HAP-1 (cell line): ENCODE measurements around the gene TSPAN2.

Source experiments
- DNase-seq, 2 experiments: peaks; one replicate each; pipeline ENCODE4 v3.0.0-alpha.2; 2016 to 2020; ENCODE audit warnings: low spot score in 2 of 2
- H3K27me3 ChIP-seq: fragments of 250-450 bp; sonication (Bioruptor Pico); 2 replicates; pipeline ENCODE4 v1.5.1; 2020; ENCODE audit warnings: low read depth, mild to moderate bottlenecking, moderate library complexity
- H3K36me3 ChIP-seq: fragments of 250-450 bp; sonication (Bioruptor Pico); replicated peaks from 2 replicates; pipeline ENCODE4 v1.5.1; 2020; ENCODE audit warnings: mild to moderate bottlenecking
- H3K4me1 ChIP-seq: fragments of 250-450 bp; sonication (Bioruptor Pico); 2 replicates; pipeline ENCODE4 v1.5.1; 2020; ENCODE audit warnings: mild to moderate bottlenecking
- H3K4me3 ChIP-seq: fragments of 250-450 bp; sonication (Bioruptor Pico); 2 replicates; pipeline ENCODE4 v1.5.1; 2020; ENCODE audit warnings: mild to moderate bottlenecking, moderate library complexity
- H3K9me3 ChIP-seq: fragments of 250-450 bp; sonication (Bioruptor Pico); 2 replicates; pipeline ENCODE4 v1.5.1; 2020; ENCODE audit warnings: mild to moderate bottlenecking, moderate library complexity
- in situ Hi-C: fragments of 300-500 bp; cut with MboI; formaldehyde crosslinking; loops from 3 replicates; pipeline ENCODE4 v1.14.3; 2020; ENCODE audit warnings: low sequenced_read_pairs, inconsistent platforms, mixed read lengths

TSPAN2 gene

DNA sequence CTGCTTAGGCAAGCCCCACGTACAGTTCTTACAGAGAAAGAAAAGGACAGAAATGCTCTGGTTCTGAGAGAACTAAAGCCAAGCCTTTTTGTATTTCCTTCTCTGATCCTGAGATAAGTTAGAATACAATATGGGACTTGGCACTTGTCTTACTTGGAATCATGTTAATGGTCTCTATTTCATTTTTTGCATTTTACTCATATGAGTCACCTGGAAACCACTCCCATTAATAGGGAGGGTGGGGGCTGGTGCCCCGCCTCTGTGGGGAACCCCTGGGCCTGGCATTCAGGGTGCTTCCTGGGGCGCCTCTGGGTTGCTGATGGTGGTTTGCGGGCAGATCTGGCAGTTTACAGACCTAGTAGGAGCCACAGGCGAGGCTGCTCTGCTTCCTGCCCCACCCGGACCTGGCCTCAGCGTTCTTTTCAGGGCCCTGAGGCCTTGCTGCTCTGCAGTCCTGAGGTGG is 26.7 kb downstream of the TSPAN2 start:
- Histone ChIP-seq H3K27me3 (no peaks in the 10 kb centered on the region), H3K4me3 (no peak overlapping the region), H3K9me3 (no peaks in the 10 kb centered on the region), H3K36me3 (no peaks in the 10 kb centered on the region), H3K4me1 (no peaks in the 10 kb centered on the region)
- no peak for DNase-seq
- in situ Hi-C loops: no loop called here

DNA sequence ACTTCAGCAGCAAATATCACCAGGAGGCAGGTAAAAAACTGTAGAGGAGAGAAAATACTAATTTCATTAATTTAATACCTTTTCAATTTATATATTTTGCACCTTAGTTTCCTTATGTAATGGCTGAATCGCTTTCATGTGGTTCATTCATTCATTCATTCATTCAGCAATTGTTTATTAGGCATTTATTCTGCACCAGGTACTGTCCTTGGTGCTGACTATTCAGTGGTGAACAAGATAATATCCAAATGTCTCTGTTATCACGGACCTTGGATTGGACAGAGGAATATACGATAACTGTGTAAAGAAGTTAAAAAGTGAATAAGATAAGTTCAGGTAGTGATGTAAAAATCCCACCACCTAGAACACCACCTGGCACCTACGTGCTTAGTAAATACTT is 28.8 kb downstream of the TSPAN2 start:
- Histone ChIP-seq H3K4me3 (no peak overlapping the region), H3K9me3 (no peaks in the 10 kb centered on the region), H3K4me1 (peaks cover 9% of the 10 kb centered on the region), H3K27me3 (no peaks in the 10 kb centered on the region), H3K36me3 (no peaks in the 10 kb centered on the region)
- no peak for DNase-seq
- in situ Hi-C loops: no loop called here

DNA sequence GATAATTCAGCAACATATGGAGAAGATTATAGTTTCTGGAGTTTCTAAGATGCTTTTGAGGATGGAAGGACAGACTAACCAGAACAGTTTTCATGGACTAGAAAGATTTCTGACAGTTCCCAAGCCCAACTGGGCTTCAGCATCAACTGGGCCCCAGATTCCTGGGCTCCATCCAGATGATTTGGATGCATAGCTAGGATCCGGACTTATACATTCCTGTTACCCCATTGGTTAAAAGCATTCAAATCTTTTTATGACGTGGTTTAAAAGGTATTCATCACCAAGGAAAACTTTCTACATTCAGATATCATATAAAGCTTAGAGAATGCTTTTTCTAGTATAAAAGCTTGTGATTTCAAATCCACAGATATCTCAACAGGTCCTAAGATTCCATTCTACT is 30.0 kb downstream of the TSPAN2 start:
- Histone ChIP-seq H3K4me1 (peaks cover 9% of the 10 kb centered on the region), H3K4me3 (no peak overlapping the region), H3K9me3 (no peaks in the 10 kb centered on the region), H3K27me3 (no peaks in the 10 kb centered on the region), H3K36me3 (no peaks in the 10 kb centered on the region)
- in situ Hi-C loops: no loop called here
- DNase-seq: no peak

DNA sequence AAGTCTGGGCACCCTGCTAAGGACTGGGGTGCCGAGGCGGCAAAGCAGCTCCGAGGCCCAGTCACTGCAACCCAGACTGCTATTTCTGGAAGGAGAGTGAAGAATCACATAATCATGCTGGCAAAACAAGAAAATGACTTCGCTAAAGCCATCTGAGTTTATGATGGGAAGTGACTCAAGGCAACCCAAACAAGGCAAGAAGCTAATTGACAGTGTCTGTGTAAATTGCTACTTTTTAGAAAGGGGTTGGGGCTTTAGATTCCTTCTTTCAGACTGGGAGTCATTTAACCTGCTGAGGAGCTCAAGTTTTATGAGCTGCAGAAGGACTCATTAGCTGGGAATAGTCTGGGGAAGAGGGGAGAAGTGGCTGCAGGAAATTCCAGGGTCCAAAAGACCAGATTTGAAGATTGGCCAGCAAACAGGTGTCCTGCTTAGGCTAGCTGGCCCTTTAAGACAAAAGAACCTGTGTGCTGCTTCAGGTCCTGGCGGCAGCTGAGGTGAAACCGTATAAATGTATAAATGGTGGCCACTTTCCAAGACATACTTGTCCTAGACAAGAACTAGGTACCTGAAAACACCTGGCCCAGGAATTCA is 31.5 kb downstream of the TSPAN2 start:
- no peaks in the 10 kb centered on the region for H3K9me3 ChIP-seq
- no peaks in the 10 kb centered on the region for H3K27me3 ChIP-seq
- in situ Hi-C loops: no loop called here

DNA sequence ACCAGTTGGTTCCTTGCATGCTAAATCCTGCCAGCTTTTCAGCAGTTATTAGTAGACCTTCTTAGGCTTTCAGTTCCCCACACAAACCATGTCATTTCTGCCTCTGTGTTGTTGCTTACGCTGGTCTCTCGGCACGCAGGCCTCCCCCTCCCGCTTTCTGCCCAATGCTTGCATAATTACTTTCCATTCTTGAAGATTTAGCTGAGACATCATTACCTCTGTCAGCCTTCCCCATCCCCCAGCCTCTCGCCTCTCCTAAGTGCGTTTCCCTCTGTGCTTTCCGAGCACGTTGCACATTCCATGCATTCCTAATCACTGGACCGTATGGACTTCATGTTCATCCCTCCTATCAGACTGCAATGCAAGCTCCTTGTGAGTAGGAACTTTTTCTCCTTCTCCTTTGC is 32.9 kb downstream of the TSPAN2 start:
- no peaks in the 10 kb centered on the region for H3K27me3 ChIP-seq
- no peak overlapping the region for H3K4me3 ChIP-seq
- H3K9me3 ChIP-seq: no peaks in the 10 kb centered on the region
- in situ Hi-C loops: no loop called here
- peak; percentile 42 to 66 for DNase-seq
- peaks cover 9% of the 10 kb centered on the region for H3K4me1 ChIP-seq
- H3K36me3 ChIP-seq: no peaks in the 10 kb centered on the region

More for the DNA sequence above, 31.5 kb downstream of the TSPAN2 start:
- H3K4me3 ChIP-seq: no peak overlapping the region
- no peaks in the 10 kb centered on the region for H3K36me3 ChIP-seq
- DNase-seq: no peak
- peaks cover 9% of the 10 kb centered on the region for H3K4me1 ChIP-seq

DNA sequence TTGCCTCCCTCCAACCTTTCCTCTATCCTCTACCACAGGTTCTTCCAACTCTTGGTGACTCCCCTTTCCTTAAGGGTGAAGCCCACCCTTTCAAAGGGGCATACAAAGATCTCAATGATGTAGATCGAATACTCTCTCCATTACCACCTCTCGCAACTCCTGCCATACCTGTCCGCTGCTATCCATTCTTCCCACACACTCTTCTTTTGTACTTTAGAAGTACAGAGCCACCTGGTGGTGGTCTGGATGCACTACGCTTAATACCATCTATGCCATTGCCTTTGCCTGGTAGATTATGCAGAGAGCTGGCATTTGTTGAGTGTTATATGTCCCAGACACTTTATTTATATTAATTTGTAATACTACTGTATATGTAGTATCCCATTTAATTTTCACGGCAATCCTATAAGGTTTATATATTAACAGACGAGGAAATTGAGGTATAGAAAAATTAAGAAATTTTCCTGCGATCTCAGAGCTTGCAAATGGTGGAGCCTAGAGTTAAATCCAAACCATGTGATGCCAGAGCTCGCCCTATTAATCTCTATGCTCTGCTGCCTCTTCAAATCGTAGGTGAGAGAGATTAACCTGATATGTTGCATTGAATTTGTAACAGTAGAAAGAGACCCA is 36.7 kb downstream of the TSPAN2 start:
- H3K4me1 ChIP-seq: peaks cover 9% of the 10 kb centered on the region
- H3K27me3 ChIP-seq: no peaks in the 10 kb centered on the region
- no peaks in the 10 kb centered on the region for H3K9me3 ChIP-seq
- H3K4me3 ChIP-seq: no peak overlapping the region
- in situ Hi-C loops: no loop called here
- H3K36me3 ChIP-seq: no peaks in the 10 kb centered on the region
- DNase-seq: peak; percentile 53 to 73

DNA sequence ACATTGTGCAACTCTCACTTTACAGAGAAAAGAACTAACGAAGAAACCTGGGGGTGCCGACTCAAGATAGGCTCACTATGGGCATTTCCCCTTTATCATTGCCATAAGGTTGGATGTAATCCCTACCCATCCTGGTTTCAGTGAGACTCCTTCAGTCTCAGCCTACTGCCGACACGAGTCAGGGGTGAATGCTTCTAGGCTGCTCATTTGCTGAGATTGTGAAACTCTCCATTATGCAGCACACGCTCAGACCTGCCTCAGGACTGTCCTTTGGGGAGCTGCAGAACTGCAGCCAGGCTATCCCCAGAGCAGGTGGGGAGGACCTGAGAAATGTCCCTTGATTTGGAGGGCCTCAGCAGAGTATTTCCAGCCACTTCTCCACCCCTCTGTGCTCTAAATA is 37.5 kb downstream of the TSPAN2 start:
- no peak for DNase-seq
- H3K4me3 ChIP-seq: no peak overlapping the region
- peaks cover 9% of the 10 kb centered on the region for H3K4me1 ChIP-seq
- no peaks in the 10 kb centered on the region for H3K27me3 ChIP-seq
- in situ Hi-C loops: no loop called here
- no peaks in the 10 kb centered on the region for H3K9me3 ChIP-seq
- H3K36me3 ChIP-seq: no peaks in the 10 kb centered on the region

DNA sequence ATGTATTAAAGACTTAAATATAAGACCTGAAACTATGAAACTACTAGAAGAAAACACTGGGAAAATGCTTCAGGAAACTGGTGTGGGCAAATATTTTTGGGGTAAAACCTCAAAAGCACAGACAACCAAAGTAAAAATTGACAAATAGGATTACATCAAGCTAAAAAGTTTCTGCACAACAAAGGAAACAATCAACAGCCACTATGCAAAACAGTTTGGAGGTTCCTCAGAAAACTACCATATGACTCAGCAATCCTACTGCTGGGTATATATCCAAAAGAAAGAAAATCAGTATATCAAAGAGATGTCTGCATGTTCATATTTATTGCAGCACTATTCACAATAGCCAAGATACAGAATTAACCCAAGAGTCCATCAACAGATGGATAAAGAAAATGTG is 42.6 kb downstream of the TSPAN2 start:
- H3K36me3 ChIP-seq: no peaks in the 10 kb centered on the region
- no peaks in the 10 kb centered on the region for H3K4me1 ChIP-seq
- no peaks in the 10 kb centered on the region for H3K27me3 ChIP-seq
- 0 out of 2 replicates have a peak, but pooled peaks cover 3% of the 10 kb centered on the region for H3K9me3 ChIP-seq
- H3K4me3 ChIP-seq: no peak overlapping the region
- in situ Hi-C loops: no loop called here
- DNase-seq: no peak

DNA sequence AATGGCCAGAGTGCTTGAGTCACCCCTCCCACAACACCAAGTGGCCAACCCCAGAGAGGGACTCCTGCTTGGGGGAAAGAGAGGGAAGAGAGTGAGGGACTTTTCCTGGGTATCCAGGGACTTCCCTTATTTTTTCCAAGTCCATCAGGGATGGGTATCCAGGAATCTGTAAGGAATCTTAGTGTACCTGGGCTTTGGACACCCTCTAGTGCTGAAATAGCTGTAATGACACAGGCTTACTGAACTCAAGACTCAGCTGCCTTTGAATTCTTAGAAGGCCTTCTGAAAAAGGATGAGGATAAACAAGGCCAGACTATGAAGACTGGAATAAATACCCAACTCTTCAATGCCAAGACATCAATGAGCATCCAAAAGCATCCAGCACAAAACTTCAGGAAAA is 47.6 kb downstream of the TSPAN2 start:
- Histone ChIP-seq H3K9me3 (0 out of 2 replicates have a peak, but pooled peaks cover 3% of the 10 kb centered on the region), H3K36me3 (no peaks in the 10 kb centered on the region), H3K4me1 (no peaks in the 10 kb centered on the region), H3K27me3 (peaks cover 6% of the 10 kb centered on the region), H3K4me3 (no peak overlapping the region)
- in situ Hi-C loops: no loop called here
- DNase-seq: peak in 1 of 2 experiments; percentile 6

DNA sequence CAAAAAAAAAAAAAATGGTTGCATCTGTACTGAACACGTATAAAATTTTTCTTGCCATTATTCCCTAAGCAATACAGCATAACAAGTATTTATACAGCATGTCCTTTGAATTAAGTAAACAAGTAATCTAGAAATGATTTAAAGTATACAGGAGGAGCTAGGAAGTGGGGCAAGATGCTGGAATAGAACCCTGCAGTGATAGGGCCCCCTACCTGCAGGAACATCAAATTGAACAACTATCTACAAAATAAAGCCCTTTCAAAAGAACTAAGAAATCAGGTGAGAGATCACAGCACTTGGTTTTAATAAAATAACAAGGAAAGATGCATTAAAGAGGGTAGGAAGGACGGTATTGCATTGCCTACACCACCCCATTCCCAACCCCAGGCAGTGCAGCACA is 48.8 kb downstream of the TSPAN2 start:
- Histone ChIP-seq H3K27me3 (peaks cover 6% of the 10 kb centered on the region), H3K4me1 (no peaks in the 10 kb centered on the region), H3K4me3 (no peak overlapping the region), H3K36me3 (no peaks in the 10 kb centered on the region), H3K9me3 (no peaks in the 10 kb centered on the region)
- no peak for DNase-seq
- in situ Hi-C loops: no loop called here

DNA sequence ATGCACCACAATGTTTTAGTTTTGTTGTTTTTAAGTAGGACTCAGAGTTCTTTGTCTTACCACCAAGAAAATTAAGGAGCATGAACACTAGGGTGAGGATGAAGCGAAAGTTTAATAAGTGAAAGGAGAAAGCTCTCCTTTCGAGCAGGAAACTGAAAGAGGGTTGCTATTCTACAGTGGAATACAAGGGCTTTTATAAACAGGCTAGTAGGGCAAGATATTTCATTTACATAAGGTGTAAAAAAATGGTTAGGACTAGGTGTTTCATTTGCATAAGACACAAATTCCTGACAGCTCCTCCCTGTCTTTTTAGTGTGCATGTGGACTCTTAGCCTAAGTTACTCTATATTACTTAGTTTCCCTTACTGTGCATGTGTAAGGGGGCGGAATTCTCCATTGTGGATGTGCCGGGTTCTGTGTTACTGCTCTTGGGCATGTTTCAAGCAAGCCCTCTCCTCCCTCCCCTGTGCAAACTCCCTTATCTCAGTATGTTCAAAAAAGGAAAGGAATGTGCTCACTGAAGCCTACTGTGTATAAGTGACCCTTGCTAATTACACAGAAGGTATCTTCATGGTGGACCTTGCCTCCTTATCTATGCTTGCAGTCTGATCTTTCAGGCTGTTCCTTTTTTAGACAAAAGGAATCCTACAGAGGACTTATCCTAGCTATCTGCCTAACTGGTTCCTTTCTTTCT is 52.3 kb downstream of the TSPAN2 start:
- Histone ChIP-seq H3K4me3 (no peak overlapping the region), H3K9me3 (no peaks in the 10 kb centered on the region), H3K36me3 (no peaks in the 10 kb centered on the region), H3K27me3 (peaks cover 6% of the 10 kb centered on the region), H3K4me1 (no peaks in the 10 kb centered on the region)
- in situ Hi-C loops: no loop called here
- no peak for DNase-seq

DNA sequence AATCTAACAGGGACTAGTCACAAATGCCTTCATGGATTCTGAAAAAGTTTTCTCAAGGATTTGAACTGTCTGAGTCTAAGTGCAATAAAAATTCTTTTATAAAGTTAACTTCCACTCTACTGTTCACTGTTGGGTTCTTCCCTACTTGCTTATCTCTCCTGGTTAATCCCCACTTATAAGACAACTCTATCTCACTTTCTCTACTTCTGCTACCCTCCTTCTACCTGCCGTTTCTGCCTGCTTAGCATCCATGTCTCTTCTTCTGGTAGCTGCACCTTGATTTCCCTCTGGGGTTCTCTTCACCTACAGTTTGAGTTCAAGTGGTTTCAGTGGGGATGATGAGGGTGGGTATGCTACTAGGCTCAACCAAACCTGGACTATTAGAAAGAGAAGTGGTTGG is 53.7 kb downstream of the TSPAN2 start:
- in situ Hi-C loops: no loop called here
- H3K4me3 ChIP-seq: no peak overlapping the region
- peaks cover 9% of the 10 kb centered on the region for H3K27me3 ChIP-seq

DNA sequence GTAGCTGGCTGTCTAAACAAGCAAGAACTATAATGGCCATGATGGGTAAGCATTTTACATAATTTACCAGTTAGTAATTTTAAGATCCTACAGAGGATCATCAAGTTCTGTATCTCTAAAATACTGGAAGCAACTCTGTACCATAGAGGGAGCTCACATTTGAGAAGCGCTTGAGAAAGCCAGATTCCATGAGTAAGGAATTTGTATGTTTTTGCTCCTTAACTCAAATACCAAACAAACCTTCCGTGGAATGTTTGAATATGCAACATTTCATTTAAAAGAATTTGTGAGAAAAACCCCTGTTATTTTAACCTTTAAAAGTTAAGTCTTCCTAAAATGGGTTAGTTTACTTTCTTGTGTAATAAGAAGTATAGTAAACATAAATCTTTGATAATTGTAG is 57.7 kb downstream of the TSPAN2 start:
- no peak for DNase-seq
- H3K4me1 ChIP-seq: no peaks in the 10 kb centered on the region
- no peak overlapping the region for H3K4me3 ChIP-seq
- in situ Hi-C loops: no loop called here
- H3K9me3 ChIP-seq: no peaks in the 10 kb centered on the region
- peaks cover 8% of the 10 kb centered on the region; the same call in 1 of the 2 replicates for H3K27me3 ChIP-seq
- H3K36me3 ChIP-seq: no peaks in the 10 kb centered on the region

More for the DNA sequence above, 53.7 kb downstream of the TSPAN2 start:
- H3K36me3 ChIP-seq: no peaks in the 10 kb centered on the region
- no peaks in the 10 kb centered on the region for H3K9me3 ChIP-seq
- no peaks in the 10 kb centered on the region for H3K4me1 ChIP-seq
- DNase-seq: no peak

DNA sequence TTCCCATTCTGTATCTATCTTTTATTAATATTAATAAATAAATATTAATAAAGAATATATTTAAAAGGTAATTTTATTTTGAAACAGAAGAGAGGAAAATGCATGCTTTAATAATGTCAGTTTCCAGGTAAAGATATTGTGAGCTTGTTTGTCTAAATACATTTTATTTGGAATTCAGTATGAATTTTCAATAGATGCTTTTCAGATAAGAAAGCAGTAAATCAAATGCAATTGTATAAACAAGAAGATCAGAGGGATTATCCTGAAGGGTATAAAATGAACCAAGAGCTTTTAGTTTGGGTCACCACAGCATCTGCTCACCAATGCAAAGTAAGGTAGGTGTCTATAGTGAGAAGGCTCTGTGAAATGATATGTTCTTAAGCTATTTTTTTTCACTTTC is 59.8 kb downstream of the TSPAN2 start, which contains the start of gene TSHB:
Gene TSHB, plus strand, starts transcription at position 301 of the 400 bp plus-strand sequence. CDS start 3,537 bp downstream, outside the sequence.
- H3K4me1 ChIP-seq: no peaks in the 10 kb centered on the region
- H3K36me3 ChIP-seq: no peaks in the 10 kb centered on the region
- H3K9me3 ChIP-seq: no peaks in the 10 kb centered on the region
- in situ Hi-C loops: no loop called here
- H3K4me3 ChIP-seq: no peak within 1 kb of the TSS
- DNase-seq: no peak
- H3K27me3 ChIP-seq: peaks cover 8% of the 10 kb centered on the region; the same call in 1 of the 2 replicates
